ENCODE measurements around the gene RSPO4.

DNA sequence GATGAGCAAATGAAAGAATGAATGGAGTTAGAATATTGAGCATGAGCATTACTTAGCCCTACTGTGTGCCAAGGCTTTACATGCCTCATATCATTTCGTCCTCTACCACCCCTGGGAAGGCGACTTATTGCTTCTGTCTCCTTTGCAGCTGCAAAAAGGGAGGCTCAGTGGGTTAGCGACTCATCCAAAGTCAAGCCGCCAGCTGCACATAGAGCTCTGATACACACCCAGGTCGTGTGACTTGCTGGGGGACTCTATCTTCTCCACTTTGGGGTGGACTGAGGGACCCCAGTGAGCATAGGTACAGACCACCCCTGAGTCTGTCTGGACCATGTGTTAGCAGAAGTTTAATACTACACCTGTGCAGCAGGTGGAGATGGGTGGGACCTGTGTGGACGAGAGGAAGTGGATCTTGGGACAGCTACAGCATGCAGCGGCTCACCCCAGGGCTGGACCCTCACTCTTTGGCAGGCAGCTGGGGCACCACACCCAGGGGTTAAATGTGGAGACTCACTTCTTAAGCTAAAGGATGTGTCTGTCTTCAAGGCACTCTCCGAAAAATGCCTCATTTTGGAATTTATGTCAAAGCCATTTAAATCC is 49.8 kb downstream of the RSPO4 start:
- no peak for TF ChIP-seq POLR2A (IDR thresholded peaks at IDR 0.05; ENCODE audit: low read length)
- no peak for TF ChIP-seq GATA1 (IDR thresholded peaks at IDR 0.05; ENCODE audit: low read depth, low read length)
